ENCODE measurements around the gene PLAC8. TPM values are rescaled to one million over a fixed set of nuclear protein-coding genes. Genes with fewer than 3 reads are reported as not detected.

The PLAC8 gene, protein sequence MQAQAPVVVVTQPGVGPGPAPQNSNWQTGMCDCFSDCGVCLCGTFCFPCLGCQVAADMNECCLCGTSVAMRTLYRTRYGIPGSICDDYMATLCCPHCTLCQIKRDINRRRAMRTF
- total RNA-seq = 100 to 1,000 TPM in 1 of 5 donors, 10 to 100 TPM in 4; 10.5 to 265 (median 24.9) TPM
- 100 to 1,000 TPM in 1 of 3 donors, 10 to 100 TPM in 2; 46.9 to 372 (median 47.6) TPM for polyA plus RNA-seq
- long read RNA-seq, donor 1, transcript PLAC8-201 (5 exons, 1,447 nt) = major isoform, 18 of 18 reads
- long read RNA-seq, donor 1, partial matches to known transcripts = 0 of 18 reads
- long read RNA-seq, donor 1, other reads (novel, unspliced or antisense) = 0 of 18 reads
- long read RNA-seq, donor 2, transcript PLAC8-201 (5 exons, 1,447 nt) = major isoform, 19 of 25 reads
- long read RNA-seq, donor 2, partial matches to known transcripts = 5 of 25 reads
- long read RNA-seq, donor 2, other reads (novel, unspliced or antisense) = 0 of 25 reads
- long read RNA-seq, donor 3, transcript PLAC8-201 (5 exons, 1,447 nt) = major isoform, 11 of 15 reads
- long read RNA-seq, donor 3, partial matches to known transcripts = 0 of 15 reads
- long read RNA-seq, donor 3, other reads (novel, unspliced or antisense) = 0 of 15 reads
- long read RNA-seq, donor 4, transcript PLAC8-201 (5 exons, 1,447 nt) = major isoform, 5 of 5 reads
- long read RNA-seq, donor 4, partial matches to known transcripts = 0 of 5 reads
- long read RNA-seq, donor 4, other reads (novel, unspliced or antisense) = 0 of 5 reads
- long read RNA-seq, donor 5, transcript PLAC8-201 (5 exons, 1,447 nt) = major isoform, 17 of 19 reads
- long read RNA-seq, donor 5, partial matches to known transcripts = 0 of 19 reads
- long read RNA-seq, donor 5, other reads (novel, unspliced or antisense) = 0 of 19 reads
- long read RNA-seq, donor 6 = 0 reads
- long read RNA-seq, donor 7, transcript PLAC8-201 (5 exons, 1,447 nt) = major isoform, 50 of 66 reads
- long read RNA-seq, donor 7, partial matches to known transcripts = 15 of 66 reads
- long read RNA-seq, donor 7, other reads (novel, unspliced or antisense) = 0 of 66 reads
- long read RNA-seq, donor 8, transcript PLAC8-201 (5 exons, 1,447 nt) = major isoform, 18 of 23 reads
- long read RNA-seq, donor 8, partial matches to known transcripts = 0 of 23 reads
- long read RNA-seq, donor 8, other reads (novel, unspliced or antisense) = 0 of 23 reads
- long read RNA-seq, donor 9, transcript PLAC8-205 (4 exons, 489 nt) = minor isoform, 5 of 23 reads
- long read RNA-seq, donor 9, transcript PLAC8-201 (5 exons, 1,447 nt) = major isoform, 17 of 23 reads
- long read RNA-seq, donor 9, partial matches to known transcripts = 0 of 23 reads
- long read RNA-seq, donor 9, other reads (novel, unspliced or antisense) = 0 of 23 reads
- long read RNA-seq, donor 10, transcript PLAC8-201 (5 exons, 1,447 nt) = major isoform, 25 of 28 reads
- long read RNA-seq, donor 10, partial matches to known transcripts = 0 of 28 reads
- long read RNA-seq, donor 10, other reads (novel, unspliced or antisense) = 0 of 28 reads

DNA sequence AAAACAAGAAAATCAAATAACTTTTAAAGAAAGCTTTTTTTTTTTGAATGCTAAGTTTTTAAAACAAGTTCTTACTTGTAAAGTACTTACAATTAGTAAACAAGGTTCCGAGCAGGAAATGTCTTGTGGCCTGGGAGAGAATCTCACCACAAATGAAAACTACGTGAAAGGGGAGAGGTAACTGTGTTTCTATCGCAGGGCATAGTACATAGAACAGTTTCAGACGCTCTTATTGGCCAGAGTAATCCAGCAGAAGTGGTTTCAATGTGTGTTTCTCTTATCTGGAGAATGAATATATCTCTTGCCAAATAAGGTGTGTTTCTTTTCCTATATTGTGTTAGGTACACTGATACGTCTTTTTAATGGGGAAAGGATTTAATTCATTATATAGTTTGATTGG lies at the start of gene PLAC8:
PLAC8 (minus strand) TSS at position 154 of the 400 bp plus-strand sequence. CDS start 6,808 bp downstream, outside the sequence.
- 14 to 35% (median 28%) methylated on average over 5 of the region's 5 CpGs for WGBS, 5 donors
- Histone ChIP-seq H3K27me3 (no peaks in the 10 kb centered on the region), H3K4me1 (peaks cover 2 to 30% (median 14%) of the 10 kb centered on the region in 4 donors), H3K27ac (peak within 1 kb of the TSS; percentile 77 to 90 (median 83)), H3K4me3 (peak within 1 kb of the TSS; percentile 15 to 41 (median 36)), H3K9me3 (no peaks in the 10 kb centered on the region), H3K36me3 (no peaks in the 10 kb centered on the region)
- TF ChIP-seq, protein P1, sequence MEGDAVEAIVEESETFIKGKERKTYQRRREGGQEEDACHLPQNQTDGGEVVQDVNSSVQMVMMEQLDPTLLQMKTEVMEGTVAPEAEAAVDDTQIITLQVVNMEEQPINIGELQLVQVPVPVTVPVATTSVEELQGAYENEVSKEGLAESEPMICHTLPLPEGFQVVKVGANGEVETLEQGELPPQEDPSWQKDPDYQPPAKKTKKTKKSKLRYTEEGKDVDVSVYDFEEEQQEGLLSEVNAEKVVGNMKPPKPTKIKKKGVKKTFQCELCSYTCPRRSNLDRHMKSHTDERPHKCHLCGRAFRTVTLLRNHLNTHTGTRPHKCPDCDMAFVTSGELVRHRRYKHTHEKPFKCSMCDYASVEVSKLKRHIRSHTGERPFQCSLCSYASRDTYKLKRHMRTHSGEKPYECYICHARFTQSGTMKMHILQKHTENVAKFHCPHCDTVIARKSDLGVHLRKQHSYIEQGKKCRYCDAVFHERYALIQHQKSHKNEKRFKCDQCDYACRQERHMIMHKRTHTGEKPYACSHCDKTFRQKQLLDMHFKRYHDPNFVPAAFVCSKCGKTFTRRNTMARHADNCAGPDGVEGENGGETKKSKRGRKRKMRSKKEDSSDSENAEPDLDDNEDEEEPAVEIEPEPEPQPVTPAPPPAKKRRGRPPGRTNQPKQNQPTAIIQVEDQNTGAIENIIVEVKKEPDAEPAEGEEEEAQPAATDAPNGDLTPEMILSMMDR (IDR thresholded peaks at IDR 0.05) = no peak
- TF ChIP-seq EP300 (IDR thresholded peaks at IDR 0.05) = no peak
- peak in 1 of 4 donors; percentile 55 for TF ChIP-seq POLR2A (IDR thresholded peaks at IDR 0.05)
- peak in 2 of 3 donors; percentile 85 to 86 for TF ChIP-seq POLR2AphosphoS5 (IDR thresholded peaks at IDR 0.05)
- DNase-seq = peak; percentile 51 to 88
- intact Hi-C loops (cut with DNase I; ENCODE audit: low total_unique reads) = no loop called here

DNA sequence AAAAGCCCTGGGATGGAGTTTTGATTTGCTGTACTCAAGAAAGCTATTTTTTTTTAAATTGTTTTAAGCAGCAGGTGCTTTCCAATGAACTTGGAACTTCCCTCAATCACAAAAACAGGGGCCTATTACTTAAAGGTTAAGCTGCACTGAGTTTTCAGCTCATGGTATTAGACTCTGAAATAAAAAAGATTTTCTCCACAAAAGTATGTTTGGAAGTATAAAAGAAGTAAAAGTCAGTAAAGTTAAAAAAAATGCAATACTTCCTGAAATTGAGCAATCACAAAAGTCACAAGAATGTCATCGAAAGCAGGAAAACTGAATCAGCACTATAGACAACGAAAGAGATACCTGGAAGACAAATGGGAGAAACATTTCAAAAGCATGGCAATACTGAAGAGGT lies 38.9 kb upstream of the PLAC8 start:
- intact Hi-C loops (cut with DNase I; ENCODE audit: low total_unique reads) = no loop called here
- Histone ChIP-seq H3K9me3 (peaks cover 0 to 10% (median 3%) of the 10 kb centered on the region in 4 donors), H3K27me3 (no peaks in the 10 kb centered on the region), H3K4me3 (no peak overlapping the region), H3K36me3 (no peaks in the 10 kb centered on the region), H3K4me1 (peaks cover 0 to 21% (median 0%) of the 10 kb centered on the region in 4 donors), H3K27ac (no peak overlapping the region)
- no peak for DNase-seq
- TF ChIP-seq POLR2AphosphoS5 (IDR thresholded peaks at IDR 0.05) = no peak
- TF ChIP-seq, protein P1 (IDR thresholded peaks at IDR 0.05) = no peak
- TF ChIP-seq POLR2A (IDR thresholded peaks at IDR 0.05) = no peak
- 53 to 85% (median 79%) methylated on average over 2 of the region's 2 CpGs for WGBS, 5 donors

DNA sequence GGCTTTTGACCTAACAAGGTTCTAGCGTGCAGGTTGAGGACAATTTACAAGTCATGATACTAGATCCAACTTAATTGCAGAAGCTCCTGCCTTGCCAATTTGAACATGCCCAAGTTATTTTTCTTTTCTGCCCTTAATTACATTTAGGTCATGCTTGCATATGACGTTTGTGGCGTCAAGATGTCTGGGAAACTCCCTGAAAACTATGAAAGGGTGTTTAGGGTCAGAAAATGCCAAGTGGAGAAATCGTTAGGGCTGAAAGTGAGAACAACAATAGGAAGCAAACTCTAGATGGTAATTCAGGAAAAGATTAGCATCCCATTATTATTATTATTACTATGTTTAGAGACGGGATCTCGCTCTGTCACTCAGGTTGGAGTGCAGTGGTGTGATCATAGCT lies 38.2 kb upstream of the PLAC8 start:
- Histone ChIP-seq H3K4me1 (peaks cover 0 to 21% (median 0%) of the 10 kb centered on the region in 4 donors), H3K4me3 (no peak overlapping the region), H3K36me3 (no peaks in the 10 kb centered on the region), H3K9me3 (peaks cover 0 to 10% (median 3%) of the 10 kb centered on the region in 4 donors), H3K27ac (no peak overlapping the region), H3K27me3 (no peaks in the 10 kb centered on the region)
- TF ChIP-seq EP300 (IDR thresholded peaks at IDR 0.05) (no peak), POLR2AphosphoS5 (IDR thresholded peaks at IDR 0.05) (no peak), POLR2A (IDR thresholded peaks at IDR 0.05) (no peak)
- TF ChIP-seq, protein P1 (IDR thresholded peaks at IDR 0.05) = no peak
- intact Hi-C loops (cut with DNase I; ENCODE audit: low total_unique reads) = no loop called here
- DNase-seq = no peak
- 65 to 73% (median 71%) methylated on average over 6 of the region's 6 CpGs for WGBS, 5 donors

Measured in stomach (tissue), 19 donors.